HCT116 (cell line): Measurements from ENCODE around the gene CSTA.

Experiments
- CTCF ChIP-seq, 3 experiments: fragments of 200-600 bp in 1 of 3; sonication (generic) in 1 of 3; IDR thresholded peaks in 2 of 3; conservative IDR thresholded peaks in 1 of 3; 2 replicates each; pipeline ENCODE4 v1.5.1; 2012 to 2017; ENCODE audit warnings: low read depth in 2 of 3, low read length in 2 of 3, antibody characterized with exemption in 1 of 3, borderline replicate concordance in 1 of 3, control low read depth in 1 of 3, mild to moderate bottlenecking in 1 of 3, mixed read lengths in 1 of 3, mixed run types in 1 of 3, moderate library complexity in 1 of 3; ENCODE audit not compliant: insufficient read depth in 1 of 3
- POLR2A ChIP-seq: IDR thresholded peaks from 2 replicates; pipeline ENCODE4 v1.7.0; 2011; ENCODE audit warnings: borderline replicate concordance; ENCODE audit not compliant: insufficient read depth, insufficient read length; ENCODE audit errors: extremely low read depth

GRCh38 chr3:122332551-122332950 is 7.5 kb downstream of the CSTA start:
- TF ChIP-seq CTCF (IDR thresholded peaks at IDR 0.05 in 2 of 3, conservative IDR thresholded peaks at IDR 0.05 in 1 of 3; ENCODE audit: borderline replicate concordance in 1 of 3, insufficient read depth in 1 of 3, low read depth in 2 of 3, low read length in 2 of 3) = no peak
- no peak for TF ChIP-seq POLR2A
